ENCODE results near the gene SNRNP35.
A peak's percentile ranks its signal among the peaks of the same experiment; 100 is the strongest.
"Not testable (repeated sequence)": the region's sequence is repeated elsewhere in the genome, so short reads cannot be mapped to it uniquely, and the experiment has no call there.

Gene SNRNP35, protein sequence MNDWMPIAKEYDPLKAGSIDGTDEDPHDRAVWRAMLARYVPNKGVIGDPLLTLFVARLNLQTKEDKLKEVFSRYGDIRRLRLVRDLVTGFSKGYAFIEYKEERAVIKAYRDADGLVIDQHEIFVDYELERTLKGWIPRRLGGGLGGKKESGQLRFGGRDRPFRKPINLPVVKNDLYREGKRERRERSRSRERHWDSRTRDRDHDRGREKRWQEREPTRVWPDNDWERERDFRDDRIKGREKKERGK

DNA sequence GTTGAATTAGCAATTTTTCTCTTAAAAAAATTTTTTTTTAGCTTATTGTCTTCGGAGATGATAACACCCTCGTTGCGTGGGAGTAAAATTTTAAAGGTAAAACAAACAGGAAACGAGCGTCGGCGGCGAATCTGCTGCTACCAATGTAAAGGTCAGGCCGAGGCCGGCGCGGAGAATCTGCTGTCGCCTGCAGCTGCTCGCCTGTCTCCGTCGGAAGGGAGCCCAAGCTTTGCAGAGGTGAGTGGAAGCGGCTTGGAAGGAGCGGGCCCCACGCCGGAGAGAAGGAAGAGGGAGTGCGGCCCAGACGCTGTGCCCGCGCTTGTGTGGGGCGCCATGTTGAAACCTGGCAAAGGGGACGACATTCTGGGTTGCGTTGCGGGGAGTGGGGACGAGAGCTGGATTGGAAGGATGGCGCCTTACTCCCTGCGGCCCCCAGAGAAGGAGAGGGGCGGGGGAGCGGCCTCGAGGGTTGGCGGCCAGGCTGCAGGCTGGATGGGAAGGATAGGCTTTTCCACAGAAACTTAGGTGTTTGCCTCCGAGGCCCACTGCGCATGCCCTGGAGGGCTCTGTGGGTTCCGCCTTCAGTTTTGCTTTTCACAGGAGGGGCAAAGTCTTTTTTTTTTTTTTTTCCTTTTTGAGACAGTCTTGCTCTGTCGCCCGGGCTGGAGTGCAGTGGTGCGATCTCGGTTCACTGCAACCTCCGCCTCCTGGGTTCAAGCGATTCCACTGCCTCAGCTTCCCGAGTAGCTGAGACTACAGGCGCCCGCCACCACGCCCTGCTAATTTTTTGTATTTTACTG is at the start of gene SNRNP35:
Gene SNRNP35 (plus strand): TSS at position 160 of the 800 bp plus-strand sequence. CDS start 7,402 bp downstream, outside the sequence.
- peak within 1 kb of the TSS; percentile 94 for H3K27ac ChIP-seq (ENCODE audit: low read depth, low read length)

DNA sequence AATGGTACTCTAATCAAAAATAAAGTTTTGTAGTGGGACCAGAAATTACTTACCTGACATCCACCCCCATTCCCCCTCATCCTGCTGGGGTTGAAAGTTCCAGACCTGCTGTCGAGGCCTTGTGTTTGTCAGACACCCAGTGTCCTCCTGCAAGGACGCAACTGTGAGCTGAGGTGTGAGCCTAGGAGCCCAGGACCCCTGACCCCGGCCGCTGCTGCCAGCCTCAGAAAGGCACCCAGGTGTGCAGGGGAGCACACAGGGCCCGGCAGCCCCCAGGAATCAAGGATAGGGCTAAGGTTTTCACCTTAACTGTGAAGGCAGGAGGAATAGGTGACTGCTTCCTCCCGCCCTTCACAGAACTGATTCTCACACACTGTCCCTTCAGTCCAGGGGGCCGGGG is 49.3 kb upstream of the SNRNP35 start:
- not testable (repeated sequence) for H3K9me3 ChIP-seq (ENCODE audit: control insufficient read depth, insufficient read depth, low read depth, low read length); H3K4me1 ChIP-seq (ENCODE audit: control insufficient read depth, insufficient read depth, low read length); H3K27me3 ChIP-seq (ENCODE audit: control insufficient read depth, insufficient read depth, low read length); H3K27ac ChIP-seq (ENCODE audit: low read depth, low read length); H3K4me3 ChIP-seq (ENCODE audit: low read depth, low read length); H3K9ac ChIP-seq (ENCODE audit: low read length)
- H3K36me3 ChIP-seq (ENCODE audit: control insufficient read depth, insufficient read depth, low read length): peaks cover 44% of the 10 kb centered on the region

More for the DNA sequence above, at the start of gene SNRNP35:
- Histone ChIP-seq H3K9me3 (ENCODE audit: control insufficient read depth, insufficient read depth, low read depth, low read length) (no peaks in the 10 kb centered on the region), H3K4me3 (ENCODE audit: low read depth, low read length) (peak within 1 kb of the TSS; percentile 83), H3K27me3 (ENCODE audit: control insufficient read depth, insufficient read depth, low read length) (no peaks in the 10 kb centered on the region), H3K4me1 (ENCODE audit: control insufficient read depth, insufficient read depth, low read length) (no peaks in the 10 kb centered on the region), H3K9ac (ENCODE audit: low read length) (peak within 1 kb of the TSS; percentile 95), H3K36me3 (ENCODE audit: control insufficient read depth, insufficient read depth, low read length) (0 out of 2 replicates have a peak, but pooled peaks cover 2% of the 10 kb centered on the region)

DNA sequence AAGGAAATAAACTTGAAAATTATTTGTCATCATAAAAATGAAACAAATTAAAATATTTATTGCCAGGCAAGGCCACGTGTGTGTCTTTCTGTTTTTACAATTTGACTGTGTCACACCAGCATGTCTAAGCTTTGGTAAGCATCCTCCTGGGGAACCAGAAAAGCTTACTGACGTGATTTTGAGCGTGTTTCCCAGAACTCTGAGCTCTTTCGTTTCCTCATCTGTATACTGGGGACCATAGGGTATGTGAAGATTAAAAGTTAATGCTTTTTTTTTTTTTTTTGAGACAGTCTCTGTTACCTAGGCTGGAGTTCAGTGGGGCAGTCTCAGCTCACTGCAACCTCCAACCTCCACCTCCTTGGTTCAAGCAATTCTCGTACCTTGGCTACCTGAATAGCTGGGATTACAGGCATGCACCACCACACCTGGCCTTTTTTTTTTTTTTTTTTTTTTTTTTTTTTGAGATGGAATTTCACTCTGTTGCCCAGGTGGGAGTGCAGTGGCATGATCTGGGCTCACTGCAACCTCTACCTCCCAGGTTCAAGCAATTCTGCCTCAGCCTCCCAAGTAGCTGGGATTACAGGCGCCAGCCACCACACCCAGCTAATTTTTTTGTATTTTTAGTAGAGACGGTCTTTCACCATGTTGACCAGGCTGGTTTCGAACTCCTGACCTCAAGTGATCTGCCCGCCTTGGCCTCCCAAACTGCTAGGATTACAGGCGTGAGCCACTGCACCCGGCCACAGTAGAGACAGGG is 48.5 kb upstream of the SNRNP35 start:
- H3K9ac ChIP-seq (ENCODE audit: low read length); H3K9me3 ChIP-seq (ENCODE audit: control insufficient read depth, insufficient read depth, low read depth, low read length); H3K27ac ChIP-seq (ENCODE audit: low read depth, low read length); H3K4me1 ChIP-seq (ENCODE audit: control insufficient read depth, insufficient read depth, low read length); H3K4me3 ChIP-seq (ENCODE audit: low read depth, low read length); H3K27me3 ChIP-seq (ENCODE audit: control insufficient read depth, insufficient read depth, low read length): not testable (repeated sequence)
- H3K36me3 ChIP-seq (ENCODE audit: control insufficient read depth, insufficient read depth, low read length): peaks cover 36% of the 10 kb centered on the region

DNA sequence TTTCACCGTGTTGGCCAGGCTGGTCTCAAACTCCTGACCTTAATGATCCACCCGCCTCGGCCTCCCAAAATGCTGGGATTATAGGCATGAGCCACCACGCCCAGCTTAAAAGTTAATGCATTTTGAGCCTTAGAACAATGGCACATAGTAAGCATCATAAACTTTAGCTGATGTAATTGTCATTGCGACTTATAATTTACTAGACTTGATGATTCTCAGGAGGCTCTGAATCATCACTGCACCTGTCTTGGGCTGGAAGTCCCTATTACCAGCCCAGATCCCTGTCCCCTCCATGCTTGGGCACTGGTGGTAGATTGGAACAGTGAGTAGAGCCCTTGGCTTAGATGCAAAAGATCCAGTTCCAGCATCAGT is 47.9 kb upstream of the SNRNP35 start:
- peaks cover 30% of the 10 kb centered on the region for H3K36me3 ChIP-seq (ENCODE audit: control insufficient read depth, insufficient read depth, low read length)
- H3K9me3 ChIP-seq (ENCODE audit: control insufficient read depth, insufficient read depth, low read depth, low read length): no peaks in the 10 kb centered on the region
- no peaks in the 10 kb centered on the region for H3K4me1 ChIP-seq (ENCODE audit: control insufficient read depth, insufficient read depth, low read length)
- no peaks in the 10 kb centered on the region for H3K27me3 ChIP-seq (ENCODE audit: control insufficient read depth, insufficient read depth, low read length)
- H3K4me3 ChIP-seq (ENCODE audit: low read depth, low read length): no peak overlapping the region
- no peak overlapping the region for H3K9ac ChIP-seq (ENCODE audit: low read length)
- H3K27ac ChIP-seq (ENCODE audit: low read depth, low read length): no peak overlapping the region

DNA sequence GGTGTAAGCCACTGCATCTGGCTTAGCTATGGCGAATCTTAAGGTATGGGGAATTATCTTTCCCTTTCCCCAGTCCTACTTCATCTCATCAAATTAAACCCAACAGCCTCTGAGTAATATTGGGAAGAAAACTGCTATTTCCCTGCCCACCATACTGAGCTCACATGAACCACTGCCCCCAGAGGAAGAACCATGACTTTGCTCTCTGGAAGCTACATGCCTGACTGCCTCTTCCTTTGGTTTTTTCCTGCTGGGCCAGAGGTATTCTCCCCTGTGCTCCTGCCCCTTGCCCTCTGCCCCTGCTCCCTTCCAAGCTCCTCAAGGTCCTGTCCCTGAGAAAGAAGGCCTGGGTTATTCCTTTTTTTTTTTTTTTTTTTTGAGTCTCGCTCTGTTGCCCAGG is 36.6 kb upstream of the SNRNP35 start:
- Histone ChIP-seq H3K4me1 (ENCODE audit: control insufficient read depth, insufficient read depth, low read length) (no peaks in the 10 kb centered on the region), H3K4me3 (ENCODE audit: low read depth, low read length) (no peak overlapping the region), H3K9ac (ENCODE audit: low read length) (no peak overlapping the region), H3K27me3 (ENCODE audit: control insufficient read depth, insufficient read depth, low read length) (no peaks in the 10 kb centered on the region), H3K36me3 (ENCODE audit: control insufficient read depth, insufficient read depth, low read length) (no peaks in the 10 kb centered on the region), H3K27ac (ENCODE audit: low read depth, low read length) (no peak overlapping the region), H3K9me3 (ENCODE audit: control insufficient read depth, insufficient read depth, low read depth, low read length) (peaks cover 7% of the 10 kb centered on the region; the same call in 1 of the 2 replicates)

DNA sequence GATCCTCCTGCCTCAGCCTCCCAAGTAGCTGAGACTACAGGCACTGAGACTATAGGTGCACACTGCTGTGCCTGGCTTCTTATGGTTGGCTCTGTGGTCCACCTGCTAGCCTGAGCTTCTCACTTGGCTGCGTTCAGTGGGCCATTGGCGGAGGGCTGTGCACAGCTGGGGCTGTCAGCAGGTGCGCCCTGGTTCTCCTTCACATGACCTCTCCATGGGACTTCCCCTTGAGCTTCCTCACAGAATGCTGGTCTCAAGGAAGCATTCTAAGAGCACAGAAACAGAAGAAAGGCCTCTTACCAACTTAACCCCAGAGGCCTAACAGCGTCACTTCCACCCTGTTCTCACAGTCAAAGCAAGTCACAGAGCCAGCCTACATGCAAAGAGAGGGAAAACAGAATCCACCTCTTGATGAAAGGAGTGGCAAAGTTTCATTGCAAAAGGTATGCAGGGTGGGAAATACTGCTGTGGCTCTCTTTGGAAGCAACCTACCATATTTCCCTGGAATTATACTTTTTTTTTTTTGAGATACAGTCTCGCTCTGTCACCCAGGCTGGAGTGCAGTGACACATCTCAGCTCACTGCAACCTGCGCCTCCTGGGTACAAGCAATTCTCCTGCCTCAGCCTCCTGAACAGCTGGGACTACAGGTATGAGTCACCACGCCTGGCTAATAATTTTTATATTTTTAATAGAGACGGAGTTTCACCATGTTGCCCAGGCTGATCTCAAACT is 30.7 kb upstream of the SNRNP35 start:
- H3K4me1 ChIP-seq (ENCODE audit: control insufficient read depth, insufficient read depth, low read length): no peaks in the 10 kb centered on the region
- peaks cover 7% of the 10 kb centered on the region; the same call in 1 of the 2 replicates for H3K9me3 ChIP-seq (ENCODE audit: control insufficient read depth, insufficient read depth, low read depth, low read length)
- no peak overlapping the region for H3K4me3 ChIP-seq (ENCODE audit: low read depth, low read length)
- no peak overlapping the region for H3K9ac ChIP-seq (ENCODE audit: low read length)
- no peak overlapping the region for H3K27ac ChIP-seq (ENCODE audit: low read depth, low read length)
- no peaks in the 10 kb centered on the region for H3K27me3 ChIP-seq (ENCODE audit: control insufficient read depth, insufficient read depth, low read length)
- no peaks in the 10 kb centered on the region for H3K36me3 ChIP-seq (ENCODE audit: control insufficient read depth, insufficient read depth, low read length)

DNA sequence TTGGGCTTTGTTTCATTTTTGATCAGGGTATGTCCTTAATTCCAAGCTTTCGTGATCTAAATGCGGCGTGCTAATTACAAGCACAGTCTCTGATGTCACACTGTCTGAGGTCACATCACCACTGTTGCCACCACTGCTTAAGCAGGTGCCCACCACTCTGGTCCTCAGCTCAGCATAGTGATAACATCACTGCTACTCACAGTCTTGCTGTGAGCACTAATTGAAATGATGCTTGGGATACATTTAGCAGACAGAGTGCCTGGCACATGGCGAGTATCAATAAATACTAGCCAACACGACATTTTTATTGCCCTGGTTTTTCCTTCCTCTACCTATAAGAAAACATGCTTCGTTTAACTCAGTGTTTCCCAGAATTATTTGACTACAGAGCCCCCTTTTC is 29.3 kb upstream of the SNRNP35 start:
- no peaks in the 10 kb centered on the region for H3K4me1 ChIP-seq (ENCODE audit: control insufficient read depth, insufficient read depth, low read length)
- H3K27me3 ChIP-seq (ENCODE audit: control insufficient read depth, insufficient read depth, low read length): no peaks in the 10 kb centered on the region
- peaks cover 7% of the 10 kb centered on the region; the same call in 1 of the 2 replicates for H3K9me3 ChIP-seq (ENCODE audit: control insufficient read depth, insufficient read depth, low read depth, low read length)
- no peak overlapping the region for H3K4me3 ChIP-seq (ENCODE audit: low read depth, low read length)
- no peaks in the 10 kb centered on the region for H3K36me3 ChIP-seq (ENCODE audit: control insufficient read depth, insufficient read depth, low read length)
- no peak overlapping the region for H3K9ac ChIP-seq (ENCODE audit: low read length)
- no peak overlapping the region for H3K27ac ChIP-seq (ENCODE audit: low read depth, low read length)

DNA sequence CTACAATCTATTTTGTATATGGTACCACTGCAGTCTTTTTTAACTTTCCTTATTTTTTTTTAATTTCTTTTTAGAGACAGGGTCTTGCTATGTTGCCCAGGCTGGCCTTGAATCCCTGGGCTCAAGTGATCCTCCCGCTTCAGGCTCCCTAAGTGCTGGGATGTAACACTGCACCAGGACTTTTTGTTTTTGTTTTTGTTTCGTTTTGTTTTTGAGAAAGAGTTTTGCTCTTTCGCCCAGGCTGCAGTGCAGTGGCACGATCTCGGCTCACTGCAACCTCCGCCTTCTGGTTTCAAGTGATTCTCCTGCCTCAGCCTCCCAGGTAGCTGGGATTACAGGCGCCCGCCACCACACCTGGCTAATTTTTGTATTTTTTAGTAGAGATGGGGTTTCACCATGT is 28.8 kb upstream of the SNRNP35 start:
- H3K9me3 ChIP-seq (ENCODE audit: control insufficient read depth, insufficient read depth, low read depth, low read length); H3K4me1 ChIP-seq (ENCODE audit: control insufficient read depth, insufficient read depth, low read length); H3K9ac ChIP-seq (ENCODE audit: low read length); H3K27me3 ChIP-seq (ENCODE audit: control insufficient read depth, insufficient read depth, low read length); H3K27ac ChIP-seq (ENCODE audit: low read depth, low read length); H3K4me3 ChIP-seq (ENCODE audit: low read depth, low read length); H3K36me3 ChIP-seq (ENCODE audit: control insufficient read depth, insufficient read depth, low read length): not testable (repeated sequence)

DNA sequence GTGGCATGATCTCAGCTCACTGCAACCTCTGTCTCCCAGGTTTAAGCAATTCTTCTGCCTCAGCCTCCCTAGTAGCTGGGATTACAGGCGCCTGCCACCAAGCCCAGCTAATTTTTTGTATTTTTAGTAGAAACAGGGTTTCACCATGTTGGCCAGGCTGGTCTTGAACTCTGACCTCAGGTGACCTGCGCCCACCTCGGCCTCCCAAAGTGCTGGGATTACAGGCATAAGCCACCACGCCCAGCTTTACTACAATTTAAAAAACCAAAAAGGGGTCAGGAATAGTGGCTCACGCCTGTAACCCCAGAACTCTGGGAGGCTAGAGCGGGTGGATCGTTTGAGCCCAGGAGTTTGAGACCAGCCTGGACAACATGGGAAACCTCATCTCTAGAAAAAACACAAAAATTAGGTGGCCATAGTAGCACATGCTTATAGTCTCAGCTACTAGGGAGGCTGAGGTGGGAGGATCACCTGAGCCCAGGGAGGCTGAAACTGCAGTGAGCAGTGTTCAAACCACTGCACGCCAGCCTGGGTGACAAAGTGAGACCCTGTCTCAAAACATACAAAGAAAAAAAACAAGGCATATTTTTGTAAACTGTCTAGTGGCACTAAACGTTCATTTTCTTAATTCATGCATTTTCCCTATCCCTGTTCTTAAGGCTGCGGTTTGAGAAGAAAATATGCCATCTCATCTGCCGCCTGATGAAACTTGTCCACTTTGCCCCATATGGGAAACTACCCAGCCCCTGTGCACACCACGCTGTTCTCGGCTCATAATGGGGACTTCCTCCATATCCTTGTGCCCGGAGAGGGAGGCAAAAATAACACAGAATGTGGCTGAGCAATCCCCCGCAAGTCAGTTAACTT is 25.8 kb upstream of the SNRNP35 start:
- H3K27ac ChIP-seq (ENCODE audit: low read depth, low read length); H3K4me3 ChIP-seq (ENCODE audit: low read depth, low read length); H3K36me3 ChIP-seq (ENCODE audit: control insufficient read depth, insufficient read depth, low read length); H3K4me1 ChIP-seq (ENCODE audit: control insufficient read depth, insufficient read depth, low read length); H3K9ac ChIP-seq (ENCODE audit: low read length); H3K9me3 ChIP-seq (ENCODE audit: control insufficient read depth, insufficient read depth, low read depth, low read length): not testable (repeated sequence)
- H3K27me3 ChIP-seq (ENCODE audit: control insufficient read depth, insufficient read depth, low read length): peaks cover 15% of the 10 kb centered on the region

DNA sequence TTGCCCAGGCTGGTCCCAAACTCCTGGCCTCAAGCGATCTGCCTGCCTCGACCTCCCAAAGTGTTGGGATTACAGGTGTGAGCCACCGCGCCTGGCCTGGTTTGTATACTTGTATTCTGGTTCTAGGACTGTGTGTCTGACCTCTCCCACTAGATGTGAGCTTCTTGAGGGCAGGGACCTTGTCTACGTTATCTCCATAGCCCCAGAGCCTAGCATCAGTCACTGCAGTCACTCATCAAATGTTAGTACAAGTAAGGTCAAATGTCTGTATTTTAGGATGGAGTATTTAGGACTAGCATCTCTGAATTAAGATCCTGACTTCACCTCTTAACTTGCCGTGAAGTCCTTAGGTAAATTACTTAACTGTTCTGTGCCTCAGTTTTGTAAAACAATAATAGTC is 24.3 kb upstream of the SNRNP35 start:
- H3K9ac ChIP-seq (ENCODE audit: low read length): no peak overlapping the region
- H3K27me3 ChIP-seq (ENCODE audit: control insufficient read depth, insufficient read depth, low read length): peaks cover 20% of the 10 kb centered on the region
- no peaks in the 10 kb centered on the region for H3K36me3 ChIP-seq (ENCODE audit: control insufficient read depth, insufficient read depth, low read length)
- no peak overlapping the region for H3K27ac ChIP-seq (ENCODE audit: low read depth, low read length)
- no peaks in the 10 kb centered on the region for H3K4me1 ChIP-seq (ENCODE audit: control insufficient read depth, insufficient read depth, low read length)
- no peak overlapping the region for H3K4me3 ChIP-seq (ENCODE audit: low read depth, low read length)
- no peaks in the 10 kb centered on the region for H3K9me3 ChIP-seq (ENCODE audit: control insufficient read depth, insufficient read depth, low read depth, low read length)

Measured in HUES6 (cell line).